ENCODE results near the gene GLTP. TPM values are rescaled to one million over a fixed set of nuclear protein-coding genes. Genes with fewer than 3 reads are reported as not detected.

GLTP gene
- polyA plus RNA-seq, 2 of the 4 experiments (the other 2 are of a cell fraction), result 16.9 to 18.8 TPM

DNA sequence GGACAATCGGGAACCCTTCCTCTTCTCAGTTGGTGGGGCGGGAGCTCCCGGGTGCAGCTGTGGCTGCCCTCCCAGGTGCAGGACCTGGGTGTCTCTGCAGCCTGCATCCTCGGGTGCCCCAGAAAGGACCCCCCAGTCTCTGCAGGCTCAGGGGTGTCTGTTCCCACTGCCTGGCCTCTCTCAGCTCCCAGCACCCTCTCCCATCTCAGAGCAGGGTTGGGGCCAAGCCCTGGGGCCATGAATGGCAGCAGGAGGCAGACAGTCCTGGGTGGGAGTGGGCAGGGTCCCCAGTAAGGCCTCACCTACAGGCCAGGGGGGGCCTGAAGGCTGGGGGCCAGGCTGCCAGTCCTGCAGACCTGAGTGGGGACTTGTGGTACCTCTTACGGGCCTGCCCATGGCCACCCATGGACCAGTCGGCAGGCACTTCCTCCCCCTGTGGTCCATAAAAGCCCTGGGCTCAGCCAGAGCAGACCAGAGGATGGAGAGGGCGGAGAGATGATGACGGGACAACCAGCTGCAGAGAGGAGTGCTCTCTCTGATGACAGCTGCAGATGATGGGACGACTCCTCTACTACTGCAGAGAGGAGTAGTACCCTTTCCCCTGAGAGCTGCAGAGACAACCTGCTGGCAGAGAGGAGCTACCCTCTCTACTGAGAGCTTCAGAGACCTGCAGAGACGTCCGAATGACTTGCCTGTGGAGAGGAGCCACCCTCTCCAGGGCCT is 46.3 kb upstream of the GLTP start:
- Histone ChIP-seq H3K4me3 (no peak overlapping the region), H3K9me3 (no peaks in the 10 kb centered on the region), H3K4me2 (no peak overlapping the region), H3K4me1 (no peaks in the 10 kb centered on the region), H3K27ac (no peak overlapping the region)
- ChIA-PET CTCF (interaction anchor here (0.6 to 9.3 kb wide), 17 partner anchors 8 to 108 kb away, joined by 3 to 82 read pairs (median 4); no protein-coding TSS in a partner anchor), POLR2A (no interaction called here)
- no peak for FAIRE-seq
- TF ChIP-seq GATA3 (IDR thresholded peaks at IDR 0.05; ENCODE audit: borderline replicate concordance) (no peak), NPAS2 (CRISPR knock-in tag; IDR thresholded peaks at IDR 0.05; ENCODE audit: borderline replicate concordance) (no peak), CBX2 (IDR thresholded peaks at IDR 0.05; ENCODE audit: borderline replicate concordance, low read depth) (no peak), MAFK (IDR thresholded peaks at IDR 0.05; ENCODE audit: partially characterized antibody) (no peak), POLR2A (IDR thresholded peaks at IDR 0.05; ENCODE audit: low read length) (no peak)
- TF ChIP-seq, protein P1, sequence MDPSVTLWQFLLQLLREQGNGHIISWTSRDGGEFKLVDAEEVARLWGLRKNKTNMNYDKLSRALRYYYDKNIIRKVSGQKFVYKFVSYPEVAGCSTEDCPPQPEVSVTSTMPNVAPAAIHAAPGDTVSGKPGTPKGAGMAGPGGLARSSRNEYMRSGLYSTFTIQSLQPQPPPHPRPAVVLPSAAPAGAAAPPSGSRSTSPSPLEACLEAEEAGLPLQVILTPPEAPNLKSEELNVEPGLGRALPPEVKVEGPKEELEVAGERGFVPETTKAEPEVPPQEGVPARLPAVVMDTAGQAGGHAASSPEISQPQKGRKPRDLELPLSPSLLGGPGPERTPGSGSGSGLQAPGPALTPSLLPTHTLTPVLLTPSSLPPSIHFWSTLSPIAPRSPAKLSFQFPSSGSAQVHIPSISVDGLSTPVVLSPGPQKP (IDR thresholded peaks at IDR 0.05; ENCODE audit: low read depth, low read length), result no peak
- DNase-seq (ENCODE audit: low read depth in 1 of 2, low spot score in 1 of 2), result no peak
- 87% methylated on average over 10 of the region's 11 CpGs for WGBS (ENCODE audit: missing lambda C conversion rate)
- peak in 1 of 2 experiments; percentile 7; a peak in 1 of 6 replicates for ATAC-seq

DNA sequence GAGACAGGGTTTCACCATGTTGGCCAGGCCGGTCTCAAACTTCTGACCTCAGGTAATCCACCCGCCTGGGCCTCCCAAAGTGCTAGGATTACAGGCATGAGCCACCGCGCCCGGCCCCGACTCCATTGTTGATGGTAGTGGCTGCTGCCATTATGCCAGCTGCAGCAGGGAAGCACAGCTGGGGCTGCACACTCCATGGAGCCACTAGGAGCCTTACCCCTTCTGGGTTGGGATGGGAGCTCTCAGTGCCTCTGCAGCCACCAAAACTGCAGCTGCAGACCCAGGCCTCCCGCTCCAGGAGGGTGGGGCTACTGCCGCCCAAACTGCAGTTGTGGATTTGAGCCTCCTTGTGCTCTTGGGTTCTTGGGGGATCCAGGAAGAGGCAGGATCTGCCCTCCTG is 45.7 kb upstream of the GLTP start:
- TF ChIP-seq, protein P2, sequence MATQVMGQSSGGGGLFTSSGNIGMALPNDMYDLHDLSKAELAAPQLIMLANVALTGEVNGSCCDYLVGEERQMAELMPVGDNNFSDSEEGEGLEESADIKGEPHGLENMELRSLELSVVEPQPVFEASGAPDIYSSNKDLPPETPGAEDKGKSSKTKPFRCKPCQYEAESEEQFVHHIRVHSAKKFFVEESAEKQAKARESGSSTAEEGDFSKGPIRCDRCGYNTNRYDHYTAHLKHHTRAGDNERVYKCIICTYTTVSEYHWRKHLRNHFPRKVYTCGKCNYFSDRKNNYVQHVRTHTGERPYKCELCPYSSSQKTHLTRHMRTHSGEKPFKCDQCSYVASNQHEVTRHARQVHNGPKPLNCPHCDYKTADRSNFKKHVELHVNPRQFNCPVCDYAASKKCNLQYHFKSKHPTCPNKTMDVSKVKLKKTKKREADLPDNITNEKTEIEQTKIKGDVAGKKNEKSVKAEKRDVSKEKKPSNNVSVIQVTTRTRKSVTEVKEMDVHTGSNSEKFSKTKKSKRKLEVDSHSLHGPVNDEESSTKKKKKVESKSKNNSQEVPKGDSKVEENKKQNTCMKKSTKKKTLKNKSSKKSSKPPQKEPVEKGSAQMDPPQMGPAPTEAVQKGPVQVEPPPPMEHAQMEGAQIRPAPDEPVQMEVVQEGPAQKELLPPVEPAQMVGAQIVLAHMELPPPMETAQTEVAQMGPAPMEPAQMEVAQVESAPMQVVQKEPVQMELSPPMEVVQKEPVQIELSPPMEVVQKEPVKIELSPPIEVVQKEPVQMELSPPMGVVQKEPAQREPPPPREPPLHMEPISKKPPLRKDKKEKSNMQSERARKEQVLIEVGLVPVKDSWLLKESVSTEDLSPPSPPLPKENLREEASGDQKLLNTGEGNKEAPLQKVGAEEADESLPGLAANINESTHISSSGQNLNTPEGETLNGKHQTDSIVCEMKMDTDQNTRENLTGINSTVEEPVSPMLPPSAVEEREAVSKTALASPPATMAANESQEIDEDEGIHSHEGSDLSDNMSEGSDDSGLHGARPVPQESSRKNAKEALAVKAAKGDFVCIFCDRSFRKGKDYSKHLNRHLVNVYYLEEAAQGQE (IDR thresholded peaks at IDR 0.05), result no peak
- TF ChIP-seq CHD2 (IDR thresholded peaks at IDR 0.05; ENCODE audit: low read length, partially characterized antibody) (no peak), HOXB5 (CRISPR knock-in tag; IDR thresholded peaks at IDR 0.05) (no peak), POLR2A (IDR thresholded peaks at IDR 0.05; ENCODE audit: low read length) (no peak), JUNB (IDR thresholded peaks at IDR 0.05) (no peak)
- ChIA-PET CTCF (interaction anchor here (0.6 to 9.3 kb wide), 7 partner anchors 12 to 81 kb away, joined by 3 to 82 read pairs (median 6); no protein-coding TSS in a partner anchor), POLR2A (no interaction called here)
- WGBS (ENCODE audit: missing lambda C conversion rate), result 100% methylated on average over 4 of the region's 8 CpGs
- Histone ChIP-seq H3K4me2 (no peak overlapping the region), H3K4me1 (no peaks in the 10 kb centered on the region), H3K4me3 (no peak overlapping the region), H3K9me3 (no peaks in the 10 kb centered on the region), H3K27ac (no peak overlapping the region)
- DNase-seq (ENCODE audit: low read depth in 1 of 2, low spot score in 1 of 2), result no peak
- ATAC-seq, result peak in 1 of 2 experiments; percentile 5; a peak in 1 of 6 replicates
- FAIRE-seq, result no peak

DNA sequence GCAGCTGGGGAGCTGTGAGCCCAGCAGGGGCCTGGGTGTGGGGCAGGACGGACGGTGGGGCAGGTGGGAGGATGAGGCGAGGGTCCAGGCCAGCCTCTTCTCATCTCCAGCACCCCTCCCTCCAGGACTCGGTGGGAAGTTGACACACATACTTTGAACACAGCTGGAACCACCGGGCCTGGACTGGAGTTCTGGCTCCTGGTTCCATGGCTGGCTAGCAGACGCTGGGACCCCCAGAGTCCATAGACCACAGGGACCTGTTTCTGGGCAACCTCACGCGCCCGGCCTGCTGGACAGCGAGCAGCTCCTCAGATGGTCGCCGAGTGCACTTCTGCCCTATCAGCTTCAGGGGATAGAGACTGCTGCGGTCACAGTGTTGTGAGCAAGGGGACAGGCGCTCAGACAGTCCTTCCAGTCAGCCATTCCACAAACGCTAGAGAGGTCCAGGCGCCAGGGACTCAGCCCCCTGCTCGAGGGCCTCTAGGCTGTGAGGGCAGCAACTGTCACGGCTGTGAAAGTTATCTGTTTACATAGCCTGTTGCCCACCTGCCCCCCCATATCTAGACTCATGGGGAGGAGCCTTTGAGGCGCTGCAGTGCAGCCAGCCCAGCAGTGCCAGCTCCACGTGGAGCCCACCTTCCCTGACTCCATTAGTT is 45.0 kb upstream of the GLTP start:
- Histone ChIP-seq H3K4me1 (no peaks in the 10 kb centered on the region), H3K27ac (no peak overlapping the region), H3K9me3 (no peaks in the 10 kb centered on the region), H3K4me3 (no peak overlapping the region), H3K4me2 (no peak overlapping the region)
- ATAC-seq (no peak), DNase-seq (ENCODE audit: low read depth in 1 of 2, low spot score in 1 of 2) (no peak), FAIRE-seq (no peak)
- POLR2A ChIA-PET, result no interaction called here
- CTCF ChIA-PET, result interaction anchor here (0.9 to 9.3 kb wide), 3 partner anchors 11 to 80 kb away, joined by 3 to 82 read pairs (median 16); no protein-coding TSS in a partner anchor
- WGBS (ENCODE audit: missing lambda C conversion rate), result 85% methylated on average over 20 of the region's 20 CpGs
- no peak for TF ChIP-seq RARB (CRISPR knock-in tag; IDR thresholded peaks at IDR 0.05)
- TF ChIP-seq TP53 (CRISPR knock-in tag; IDR thresholded peaks at IDR 0.05), result no peak
- no peak for TF ChIP-seq FOSL2 (IDR thresholded peaks at IDR 0.05)
- TF ChIP-seq FOSL2 (CRISPR knock-in tag; IDR thresholded peaks at IDR 0.05), result no peak
- TF ChIP-seq ESRRA (IDR thresholded peaks at IDR 0.05; ENCODE audit: borderline replicate concordance, low read length), result no peak
- no peak for TF ChIP-seq NPAS2 (CRISPR knock-in tag; IDR thresholded peaks at IDR 0.05; ENCODE audit: borderline replicate concordance)
- no peak for TF ChIP-seq MYC (IDR thresholded peaks at IDR 0.05; ENCODE audit: borderline replicate concordance, low read length)
- TF ChIP-seq, protein P1 (IDR thresholded peaks at IDR 0.05; ENCODE audit: low read depth, low read length), result no peak
- TF ChIP-seq, protein P3, sequence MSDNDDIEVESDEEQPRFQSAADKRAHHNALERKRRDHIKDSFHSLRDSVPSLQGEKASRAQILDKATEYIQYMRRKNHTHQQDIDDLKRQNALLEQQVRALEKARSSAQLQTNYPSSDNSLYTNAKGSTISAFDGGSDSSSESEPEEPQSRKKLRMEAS (IDR thresholded peaks at IDR 0.05), result no peak
- TF ChIP-seq, protein P4, sequence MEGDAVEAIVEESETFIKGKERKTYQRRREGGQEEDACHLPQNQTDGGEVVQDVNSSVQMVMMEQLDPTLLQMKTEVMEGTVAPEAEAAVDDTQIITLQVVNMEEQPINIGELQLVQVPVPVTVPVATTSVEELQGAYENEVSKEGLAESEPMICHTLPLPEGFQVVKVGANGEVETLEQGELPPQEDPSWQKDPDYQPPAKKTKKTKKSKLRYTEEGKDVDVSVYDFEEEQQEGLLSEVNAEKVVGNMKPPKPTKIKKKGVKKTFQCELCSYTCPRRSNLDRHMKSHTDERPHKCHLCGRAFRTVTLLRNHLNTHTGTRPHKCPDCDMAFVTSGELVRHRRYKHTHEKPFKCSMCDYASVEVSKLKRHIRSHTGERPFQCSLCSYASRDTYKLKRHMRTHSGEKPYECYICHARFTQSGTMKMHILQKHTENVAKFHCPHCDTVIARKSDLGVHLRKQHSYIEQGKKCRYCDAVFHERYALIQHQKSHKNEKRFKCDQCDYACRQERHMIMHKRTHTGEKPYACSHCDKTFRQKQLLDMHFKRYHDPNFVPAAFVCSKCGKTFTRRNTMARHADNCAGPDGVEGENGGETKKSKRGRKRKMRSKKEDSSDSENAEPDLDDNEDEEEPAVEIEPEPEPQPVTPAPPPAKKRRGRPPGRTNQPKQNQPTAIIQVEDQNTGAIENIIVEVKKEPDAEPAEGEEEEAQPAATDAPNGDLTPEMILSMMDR (IDR thresholded peaks at IDR 0.05), result no peak
- TF ChIP-seq RFX5 (IDR thresholded peaks at IDR 0.05), result no peak
- TF ChIP-seq TFCP2L1 (CRISPR knock-in tag; IDR thresholded peaks at IDR 0.05), result no peak
- TF ChIP-seq, protein P5, sequence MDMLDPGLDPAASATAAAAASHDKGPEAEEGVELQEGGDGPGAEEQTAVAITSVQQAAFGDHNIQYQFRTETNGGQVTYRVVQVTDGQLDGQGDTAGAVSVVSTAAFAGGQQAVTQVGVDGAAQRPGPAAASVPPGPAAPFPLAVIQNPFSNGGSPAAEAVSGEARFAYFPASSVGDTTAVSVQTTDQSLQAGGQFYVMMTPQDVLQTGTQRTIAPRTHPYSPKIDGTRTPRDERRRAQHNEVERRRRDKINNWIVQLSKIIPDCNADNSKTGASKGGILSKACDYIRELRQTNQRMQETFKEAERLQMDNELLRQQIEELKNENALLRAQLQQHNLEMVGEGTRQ (IDR thresholded peaks at IDR 0.05), result no peak
- no peak for TF ChIP-seq RNF2 (IDR thresholded peaks at IDR 0.05; ENCODE audit: borderline replicate concordance, low read depth)
- TF ChIP-seq ZFP36 (IDR thresholded peaks at IDR 0.05; ENCODE audit: borderline replicate concordance, partially characterized antibody), result no peak
